ENCODE measurements around the gene SYT11. TPM values are rescaled to one million over a fixed set of nuclear protein-coding genes. Genes with fewer than 3 reads are reported as not detected.

The SYT11 gene
- total and polyA plus RNA-seq, 4 donors: 0.91 to 22.4 (median 8.1) TPM

GRCh38 chr1:155931332-155932038 is 72.1 kb downstream of the SYT11 start:
- no peak for DNase-seq
- H3K4me3 ChIP-seq: no peak overlapping the region
- TF ChIP-seq CTCF (IDR thresholded peaks at IDR 0.05; ENCODE audit: control extremely low read depth, extremely low read depth): no peak
- no peaks in the 10 kb centered on the region for H3K27me3 ChIP-seq (ENCODE audit: control insufficient read depth in 3 of 3, insufficient read depth in 3 of 3, low read length in 2 of 3)
- H3K27ac ChIP-seq (ENCODE audit: low read depth in 1 of 2, low read length in 1 of 2): no peak overlapping the region
- peak overlapping the region in 1 of 2 donors; percentile 11 for H3K9ac ChIP-seq (ENCODE audit: insufficient read depth in 1 of 2, low read length in 2 of 2)
- no peaks in the 10 kb centered on the region for H3K9me3 ChIP-seq (ENCODE audit: control insufficient read depth in 4 of 4, insufficient read depth in 3 of 4, low read length in 3 of 4)
- 67 to 85% methylated on average over 7 of the region's 7 CpGs for WGBS, 2 donors
- peaks cover 6 to 31% (median 9%) of the 10 kb centered on the region in 5 donors for H3K4me1 ChIP-seq (ENCODE audit: control insufficient read depth in 5 of 5, insufficient read depth in 5 of 5, low read length in 5 of 5)
- no peak for ATAC-seq (ENCODE audit: insufficient read depth, low FRiP score)
- H3K36me3 ChIP-seq (ENCODE audit: control insufficient read depth in 4 of 4, insufficient read depth in 4 of 4, low read length in 4 of 4): peaks cover 15 to 41% (median 25%) of the 10 kb centered on the region in 4 donors

DNA sequence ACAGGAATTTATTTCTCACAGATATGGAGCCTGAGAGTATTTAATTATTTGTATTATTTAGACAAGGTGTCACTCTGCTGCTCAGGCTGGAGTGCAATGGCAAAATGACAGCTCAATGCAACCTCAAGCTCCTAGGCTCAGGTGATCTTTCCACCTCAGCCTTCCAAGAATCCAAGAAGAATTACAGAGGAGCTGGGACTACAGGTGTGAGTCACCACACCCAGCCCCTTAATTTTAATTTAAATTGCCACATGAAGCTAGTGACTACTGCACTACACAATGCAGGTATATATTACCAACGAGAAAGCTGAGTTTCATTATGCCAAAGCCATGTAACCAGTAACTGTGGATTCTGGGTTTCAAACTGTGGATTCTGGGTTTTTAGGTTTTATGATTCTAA is 72.7 kb downstream of the SYT11 start:
- TF ChIP-seq CTCF (IDR thresholded peaks at IDR 0.05; ENCODE audit: control extremely low read depth, extremely low read depth): no peak
- WGBS, 2 donors: 60 to 87% methylated on average over 1 of the region's 1 CpG
- Histone ChIP-seq H3K27me3 (ENCODE audit: control insufficient read depth in 3 of 3, insufficient read depth in 3 of 3, low read length in 2 of 3) (no peaks in the 10 kb centered on the region), H3K9me3 (ENCODE audit: control insufficient read depth in 4 of 4, insufficient read depth in 3 of 4, low read length in 3 of 4) (no peaks in the 10 kb centered on the region), H3K36me3 (ENCODE audit: control insufficient read depth in 4 of 4, insufficient read depth in 4 of 4, low read length in 4 of 4) (peaks cover 9 to 35% (median 19%) of the 10 kb centered on the region in 4 donors), H3K9ac (ENCODE audit: insufficient read depth in 1 of 2, low read length in 2 of 2) (no peak overlapping the region), H3K4me3 (no peak overlapping the region), H3K27ac (ENCODE audit: low read depth in 1 of 2, low read length in 1 of 2) (no peak overlapping the region), H3K4me1 (ENCODE audit: control insufficient read depth in 5 of 5, insufficient read depth in 5 of 5, low read length in 5 of 5) (peaks cover 6 to 31% (median 9%) of the 10 kb centered on the region in 5 donors)
- DNase-seq: no peak
- ATAC-seq (ENCODE audit: insufficient read depth, low FRiP score): no peak

DNA sequence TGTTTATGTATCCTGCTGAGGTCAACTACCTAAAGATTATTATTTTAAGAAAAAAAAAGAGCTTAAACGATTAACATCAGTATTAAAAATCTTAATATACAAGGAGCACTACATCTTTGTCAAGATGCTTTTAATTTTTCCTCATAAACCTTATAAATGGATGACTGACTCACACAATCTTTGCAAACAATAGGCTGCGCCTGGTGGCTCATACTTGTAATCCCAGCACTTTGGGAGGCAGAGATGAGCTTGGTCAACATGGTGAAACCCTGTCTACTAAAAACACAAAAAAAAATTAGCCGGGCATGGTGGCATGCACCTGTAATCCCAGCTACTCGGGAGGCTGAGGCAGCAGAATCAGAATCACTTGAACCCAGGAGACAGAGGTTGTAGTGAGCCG is 73.1 kb downstream of the SYT11 start:
- TF ChIP-seq CTCF (IDR thresholded peaks at IDR 0.05; ENCODE audit: control extremely low read depth, extremely low read depth): no peak
- Histone ChIP-seq H3K9me3 (ENCODE audit: control insufficient read depth in 4 of 4, insufficient read depth in 3 of 4, low read length in 3 of 4) (no peaks in the 10 kb centered on the region), H3K4me3 (no peak overlapping the region), H3K4me1 (ENCODE audit: control insufficient read depth in 5 of 5, insufficient read depth in 5 of 5, low read length in 5 of 5) (peaks cover 6 to 31% (median 9%) of the 10 kb centered on the region in 5 donors), H3K27me3 (ENCODE audit: control insufficient read depth in 3 of 3, insufficient read depth in 3 of 3, low read length in 2 of 3) (no peaks in the 10 kb centered on the region), H3K27ac (ENCODE audit: low read depth in 1 of 2, low read length in 1 of 2) (no peak overlapping the region), H3K36me3 (ENCODE audit: control insufficient read depth in 4 of 4, insufficient read depth in 4 of 4, low read length in 4 of 4) (peaks cover 7 to 31% (median 18%) of the 10 kb centered on the region in 4 donors), H3K9ac (ENCODE audit: insufficient read depth in 1 of 2, low read length in 2 of 2) (no peak overlapping the region)
- ATAC-seq (ENCODE audit: insufficient read depth, low FRiP score) (no peak), DNase-seq (no peak)
- WGBS, 2 donors: 78 to 88% methylated on average over 5 of the region's 5 CpGs

Data from lung (tissue), 12 donors.